Tibial nerve (tissue), 4 donors: ENCODE results near the gene SMIM31.
A peak's percentile ranks its signal among the peaks of the same experiment; 100 is the strongest.

Experiments used
- EP300 ChIP-seq, 2 donors: sonication (generic); formaldehyde crosslinking; IDR thresholded peaks; one replicate each; pipeline ENCODE4 v1.6.1; 2017; ENCODE audit warnings: antibody characterized with exemption in 2 of 2, mild to moderate bottlenecking in 1 of 2
- POLR2A ChIP-seq, 2 donors: fragments of 450-650 bp; IDR thresholded peaks; one replicate each; pipeline ENCODE4 v1.6.1; 2017; ENCODE audit warnings: antibody characterized with exemption in 2 of 2, mild to moderate bottlenecking in 2 of 2, moderate library complexity in 2 of 2
- TF ChIP-seq, protein P1 (sequence below), 5 experiments: fragments of 200-600 bp in 3 of 5; fragments of 450-650 bp in 2 of 5; sonication (generic) in 3 of 5; IDR thresholded peaks; one replicate each; pipeline ENCODE4 v1.5.1; 2016 to 2019; ENCODE audit warnings: antibody characterized with exemption in 5 of 5, mild to moderate bottlenecking in 3 of 5, moderate library complexity in 2 of 5

DNA sequence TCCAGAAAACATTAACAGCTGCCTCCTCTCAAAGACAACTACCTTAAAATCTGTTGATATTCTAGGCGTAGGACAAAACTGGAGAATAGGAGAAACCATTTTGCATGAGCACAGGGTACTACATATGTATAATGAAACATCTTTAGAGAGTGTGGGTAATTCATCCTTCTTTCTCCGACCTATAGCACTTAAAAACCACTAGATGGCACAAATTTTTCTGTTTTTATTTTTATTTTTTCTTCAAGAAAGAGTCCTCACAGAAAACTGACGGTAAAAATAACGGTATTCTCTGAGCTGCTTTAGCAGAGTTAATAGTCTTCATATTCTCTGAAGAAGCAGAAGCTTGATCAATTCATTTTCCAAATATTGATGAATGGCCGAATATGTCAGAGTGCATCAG lies 14.6 kb downstream of the SMIM31 start:
- TF ChIP-seq, protein P1, sequence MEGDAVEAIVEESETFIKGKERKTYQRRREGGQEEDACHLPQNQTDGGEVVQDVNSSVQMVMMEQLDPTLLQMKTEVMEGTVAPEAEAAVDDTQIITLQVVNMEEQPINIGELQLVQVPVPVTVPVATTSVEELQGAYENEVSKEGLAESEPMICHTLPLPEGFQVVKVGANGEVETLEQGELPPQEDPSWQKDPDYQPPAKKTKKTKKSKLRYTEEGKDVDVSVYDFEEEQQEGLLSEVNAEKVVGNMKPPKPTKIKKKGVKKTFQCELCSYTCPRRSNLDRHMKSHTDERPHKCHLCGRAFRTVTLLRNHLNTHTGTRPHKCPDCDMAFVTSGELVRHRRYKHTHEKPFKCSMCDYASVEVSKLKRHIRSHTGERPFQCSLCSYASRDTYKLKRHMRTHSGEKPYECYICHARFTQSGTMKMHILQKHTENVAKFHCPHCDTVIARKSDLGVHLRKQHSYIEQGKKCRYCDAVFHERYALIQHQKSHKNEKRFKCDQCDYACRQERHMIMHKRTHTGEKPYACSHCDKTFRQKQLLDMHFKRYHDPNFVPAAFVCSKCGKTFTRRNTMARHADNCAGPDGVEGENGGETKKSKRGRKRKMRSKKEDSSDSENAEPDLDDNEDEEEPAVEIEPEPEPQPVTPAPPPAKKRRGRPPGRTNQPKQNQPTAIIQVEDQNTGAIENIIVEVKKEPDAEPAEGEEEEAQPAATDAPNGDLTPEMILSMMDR (IDR thresholded peaks at IDR 0.05), result peak in 2 of 5 experiments; percentile 9 to 30
- TF ChIP-seq POLR2A (IDR thresholded peaks at IDR 0.05), result no peak
- TF ChIP-seq EP300 (IDR thresholded peaks at IDR 0.05), result no peak
